ENCODE data around the gene SYNDIG1. TPM values are rescaled to one million over a fixed set of nuclear protein-coding genes. Genes with fewer than 3 reads are reported as not detected.

The SYNDIG1 gene
- polyA plus RNA-seq, 1 experiment: 1.7 TPM

- DNase-seq (ENCODE audit: low read depth): no peak
- TF ChIP-seq, protein P1, sequence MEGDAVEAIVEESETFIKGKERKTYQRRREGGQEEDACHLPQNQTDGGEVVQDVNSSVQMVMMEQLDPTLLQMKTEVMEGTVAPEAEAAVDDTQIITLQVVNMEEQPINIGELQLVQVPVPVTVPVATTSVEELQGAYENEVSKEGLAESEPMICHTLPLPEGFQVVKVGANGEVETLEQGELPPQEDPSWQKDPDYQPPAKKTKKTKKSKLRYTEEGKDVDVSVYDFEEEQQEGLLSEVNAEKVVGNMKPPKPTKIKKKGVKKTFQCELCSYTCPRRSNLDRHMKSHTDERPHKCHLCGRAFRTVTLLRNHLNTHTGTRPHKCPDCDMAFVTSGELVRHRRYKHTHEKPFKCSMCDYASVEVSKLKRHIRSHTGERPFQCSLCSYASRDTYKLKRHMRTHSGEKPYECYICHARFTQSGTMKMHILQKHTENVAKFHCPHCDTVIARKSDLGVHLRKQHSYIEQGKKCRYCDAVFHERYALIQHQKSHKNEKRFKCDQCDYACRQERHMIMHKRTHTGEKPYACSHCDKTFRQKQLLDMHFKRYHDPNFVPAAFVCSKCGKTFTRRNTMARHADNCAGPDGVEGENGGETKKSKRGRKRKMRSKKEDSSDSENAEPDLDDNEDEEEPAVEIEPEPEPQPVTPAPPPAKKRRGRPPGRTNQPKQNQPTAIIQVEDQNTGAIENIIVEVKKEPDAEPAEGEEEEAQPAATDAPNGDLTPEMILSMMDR (IDR thresholded peaks at IDR 0.05; ENCODE audit: insufficient read depth, low read depth, low read length): no peak
- CTCF ChIA-PET: interaction anchor here (0.7 kb wide), 1 partner anchor 10 kb away, joined by 3 read pairs; no protein-coding TSS in a partner anchor
Observed at GRCh38 chr20:24684421-24684871, 215.0 kb downstream of the SYNDIG1 start.

DNA sequence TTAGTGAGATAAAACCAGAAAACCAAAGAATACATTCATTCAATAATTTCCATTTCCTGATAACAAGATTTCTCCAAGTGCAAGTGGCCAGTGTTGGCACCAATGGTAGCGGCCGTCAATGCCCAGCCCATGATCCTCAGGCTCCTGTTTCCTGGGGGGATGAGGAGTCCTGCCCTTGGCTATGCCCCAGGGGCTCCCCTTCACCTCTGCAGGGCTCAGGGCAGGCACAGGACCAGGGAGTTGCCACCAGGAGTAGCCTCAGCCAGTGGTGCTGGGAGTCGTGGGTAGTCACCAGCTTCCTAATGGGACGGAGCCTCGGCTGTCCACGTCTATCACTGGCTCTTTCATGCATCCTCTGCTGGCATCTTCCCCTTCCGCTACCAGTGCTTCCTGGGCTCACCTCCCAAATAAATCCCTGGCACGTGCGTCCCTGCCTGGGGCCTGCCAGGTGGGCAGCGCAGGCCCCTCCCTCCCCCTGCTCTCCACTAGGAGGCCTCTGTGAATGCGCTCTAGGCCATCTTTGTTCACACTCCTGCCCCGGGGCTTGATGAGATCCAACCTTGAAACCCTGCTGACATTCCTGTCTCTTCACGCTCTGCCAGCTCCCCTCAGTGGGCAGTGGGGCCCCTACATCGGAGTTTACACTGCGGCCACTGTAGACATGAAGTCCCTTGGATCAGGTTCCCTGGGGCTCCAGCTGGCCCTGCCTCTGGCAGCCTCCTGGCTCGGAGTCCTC is 215.7 kb downstream of the SYNDIG1 start:
- TF ChIP-seq, protein P1 (IDR thresholded peaks at IDR 0.05; ENCODE audit: insufficient read depth, low read depth, low read length): no peak
- H3K36me3 ChIP-seq (ENCODE audit: control insufficient read depth, insufficient read depth, low read length): no peaks in the 10 kb centered on the region
- H3K27me3 ChIP-seq (ENCODE audit: control insufficient read depth, insufficient read depth, low read length): no peaks in the 10 kb centered on the region
- ChIA-PET CTCF (interaction anchor here (0.7 to 0.9 kb wide), 3 partner anchors 11 to 103 kb away, joined by 3 read pairs; no protein-coding TSS in a partner anchor), POLR2A (no interaction called here)
- H3K4me3 ChIP-seq (ENCODE audit: low read depth, low read length): no peak overlapping the region
- DNase-seq (ENCODE audit: low read depth): no peak

More at GRCh38 chr20:24684421-24684871, 215.0 kb downstream of the SYNDIG1 start:
- Histone ChIP-seq H3K27me3 (ENCODE audit: control insufficient read depth, insufficient read depth, low read length) (no peaks in the 10 kb centered on the region), H3K36me3 (ENCODE audit: control insufficient read depth, insufficient read depth, low read length) (no peaks in the 10 kb centered on the region), H3K4me3 (ENCODE audit: low read depth, low read length) (no peak overlapping the region)
- POLR2A ChIA-PET: no interaction called here

DNA sequence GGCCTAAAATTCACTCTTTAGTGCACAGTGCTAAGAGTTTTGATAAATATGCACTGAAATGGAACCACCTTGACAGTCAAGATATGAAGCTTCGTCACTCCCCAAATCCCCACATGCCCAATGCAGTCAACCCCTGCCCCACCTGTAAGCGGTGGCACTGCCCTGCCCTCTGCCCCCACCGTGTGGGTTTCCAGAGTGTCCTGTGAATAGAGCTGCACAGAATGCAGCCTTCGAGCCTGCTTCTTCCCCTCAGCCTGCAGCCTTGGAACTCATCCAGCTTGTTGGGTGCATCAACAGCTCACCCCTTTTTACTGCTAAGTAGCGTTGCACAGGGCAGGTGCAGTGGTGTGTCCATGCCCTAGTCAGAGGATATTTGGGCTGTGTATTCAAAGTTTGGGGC is 216.3 kb downstream of the SYNDIG1 start:
- ChIA-PET CTCF (interaction anchor here (0.7 to 0.9 kb wide), 2 partner anchors 45 to 102 kb away, joined by 3 read pairs; no protein-coding TSS in a partner anchor), POLR2A (no interaction called here)
- TF ChIP-seq, protein P1 (IDR thresholded peaks at IDR 0.05; ENCODE audit: insufficient read depth, low read depth, low read length): no peak
- H3K36me3 ChIP-seq (ENCODE audit: control insufficient read depth, insufficient read depth, low read length): no peaks in the 10 kb centered on the region
- no peak for DNase-seq (ENCODE audit: low read depth)
- peaks cover 1% of the 10 kb centered on the region; the same call in 1 of the 2 replicates for H3K27me3 ChIP-seq (ENCODE audit: control insufficient read depth, insufficient read depth, low read length)
- no peak overlapping the region for H3K4me3 ChIP-seq (ENCODE audit: low read depth, low read length)

DNA sequence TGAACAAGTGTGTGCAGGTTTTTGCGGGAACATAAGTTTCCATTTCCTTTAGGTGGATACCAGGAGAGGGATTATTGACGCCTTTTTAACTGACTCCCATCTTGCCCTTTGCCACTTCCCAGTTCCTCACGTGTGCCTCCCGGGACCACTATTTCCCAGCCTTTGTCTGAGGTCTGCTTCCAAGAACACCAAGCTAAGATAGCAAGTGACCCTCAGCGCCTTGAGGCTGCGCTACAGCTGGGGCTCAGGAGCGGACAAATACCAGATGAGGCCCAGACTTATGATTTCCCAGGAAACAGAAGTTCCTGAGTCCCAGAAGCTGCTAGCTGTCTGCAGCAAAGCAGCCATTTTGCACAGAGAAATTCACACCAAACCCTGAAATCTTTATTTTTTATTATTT is 216.7 kb downstream of the SYNDIG1 start:
- ChIA-PET CTCF (interaction anchor here (0.7 to 0.9 kb wide), 2 partner anchors 45 to 102 kb away, joined by 3 read pairs; no protein-coding TSS in a partner anchor), POLR2A (no interaction called here)
- Histone ChIP-seq H3K27me3 (ENCODE audit: control insufficient read depth, insufficient read depth, low read length) (peaks cover 1% of the 10 kb centered on the region; the same call in 1 of the 2 replicates), H3K4me3 (ENCODE audit: low read depth, low read length) (no peak overlapping the region), H3K36me3 (ENCODE audit: control insufficient read depth, insufficient read depth, low read length) (no peaks in the 10 kb centered on the region)
- TF ChIP-seq, protein P1 (IDR thresholded peaks at IDR 0.05; ENCODE audit: insufficient read depth, low read depth, low read length): no peak
- no peak for DNase-seq (ENCODE audit: low read depth)

DNA sequence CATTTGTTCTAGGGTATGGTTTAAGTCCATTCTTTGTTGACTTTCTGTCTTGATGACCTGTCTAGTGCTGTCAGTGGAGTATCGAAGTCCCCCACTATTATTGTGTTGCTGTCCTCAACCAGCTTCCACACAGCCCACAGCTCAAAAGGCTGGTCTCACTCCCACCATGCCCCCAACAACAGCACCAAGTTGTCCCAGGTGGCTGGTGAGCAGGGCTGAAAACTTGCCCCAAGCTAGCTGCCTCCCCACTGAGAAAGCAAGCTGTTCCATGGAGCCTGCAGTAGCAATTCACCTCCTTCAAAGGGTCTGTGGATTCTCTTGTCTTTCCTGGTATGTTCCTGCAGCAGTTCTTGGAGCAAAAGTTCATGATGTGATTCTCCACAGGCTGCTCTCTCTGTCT is 221.0 kb downstream of the SYNDIG1 start:
- CTCF ChIA-PET: no interaction called here
- POLR2A ChIA-PET: no interaction called here

More for the DNA sequence above, 221.0 kb downstream of the SYNDIG1 start:
- no peak for DNase-seq (ENCODE audit: low read depth)
- Histone ChIP-seq H3K27me3 (ENCODE audit: control insufficient read depth, insufficient read depth, low read length) (peaks cover 5% of the 10 kb centered on the region; the same call in 1 of the 2 replicates), H3K4me3 (ENCODE audit: low read depth, low read length) (no peak overlapping the region), H3K36me3 (ENCODE audit: control insufficient read depth, insufficient read depth, low read length) (no peaks in the 10 kb centered on the region)
- TF ChIP-seq, protein P1 (IDR thresholded peaks at IDR 0.05; ENCODE audit: insufficient read depth, low read depth, low read length): no peak

Data from BJ (cell line).